Measurements from ENCODE around the gene GRIN3A. TPM values are rescaled to one million over a fixed set of nuclear protein-coding genes. Genes with fewer than 3 reads are reported as not detected.

Gene GRIN3A
- total RNA-seq, 1 experiment from 2014 or later: not detected

- Histone ChIP-seq H2AFZ (ENCODE audit: low read length) (no peak overlapping the region), H4K20me1 (ENCODE audit: insufficient read depth, low read depth, low read length) (no peaks in the 10 kb centered on the region), H3K9me3 (ENCODE audit: low read length) (no peaks in the 10 kb centered on the region), H3K4me2 (ENCODE audit: low read depth, low read length, poor library complexity, severe bottlenecking) (no peak overlapping the region), H3K79me2 (ENCODE audit: low read length) (no peaks in the 10 kb centered on the region), H3K9me2 (replicated peaks; ENCODE audit: insufficient read depth, low read length) (no peaks in the 10 kb centered on the region), H3K9ac (ENCODE audit: low read length) (no peak overlapping the region), H3K27me3 (ENCODE audit: low read length) (no peaks in the 10 kb centered on the region), H3K36me3 (ENCODE audit: insufficient read depth, low read length) (no peaks in the 10 kb centered on the region), H3K27ac (ENCODE audit: low read length) (no peak overlapping the region), H3K4me1 (ENCODE audit: low read length) (no peaks in the 10 kb centered on the region), H3K4me3 (ENCODE audit: low read length) (no peak overlapping the region)
- DNase-seq: peak; percentile 78
Observed at GRCh38 chr9:101711330-101711941, 27.0 kb downstream of the GRIN3A start.

- H3K9me2 ChIP-seq (replicated peaks; ENCODE audit: insufficient read depth, low read length): no peaks in the 10 kb centered on the region
- no peaks in the 10 kb centered on the region for H3K79me2 ChIP-seq (ENCODE audit: low read length)
- no peaks in the 10 kb centered on the region for H3K4me1 ChIP-seq (ENCODE audit: low read length)
- no peak overlapping the region for H3K4me2 ChIP-seq (ENCODE audit: low read depth, low read length, poor library complexity, severe bottlenecking)
- no peak for DNase-seq
- H3K9ac ChIP-seq (ENCODE audit: low read length): no peak overlapping the region
- H2AFZ ChIP-seq (ENCODE audit: low read length): no peak overlapping the region
- no peaks in the 10 kb centered on the region for H3K36me3 ChIP-seq (ENCODE audit: insufficient read depth, low read length)
- no peaks in the 10 kb centered on the region for H3K27me3 ChIP-seq (ENCODE audit: low read length)
- H3K27ac ChIP-seq (ENCODE audit: low read length): no peak overlapping the region
- H4K20me1 ChIP-seq (ENCODE audit: insufficient read depth, low read depth, low read length): no peaks in the 10 kb centered on the region
- H3K9me3 ChIP-seq (ENCODE audit: low read length): no peaks in the 10 kb centered on the region
- H3K4me3 ChIP-seq (ENCODE audit: low read length): no peak overlapping the region
Observed at GRCh38 chr9:101708855-101709254, 29.6 kb downstream of the GRIN3A start.

- Histone ChIP-seq H3K79me2 (ENCODE audit: low read length) (no peaks in the 10 kb centered on the region), H3K27ac (ENCODE audit: low read length) (no peak overlapping the region), H3K4me1 (ENCODE audit: low read length) (no peaks in the 10 kb centered on the region), H3K4me2 (ENCODE audit: low read depth, low read length, poor library complexity, severe bottlenecking) (no peak overlapping the region), H3K36me3 (ENCODE audit: insufficient read depth, low read length) (no peaks in the 10 kb centered on the region), H3K9ac (ENCODE audit: low read length) (no peak overlapping the region), H3K9me2 (replicated peaks; ENCODE audit: insufficient read depth, low read length) (no peaks in the 10 kb centered on the region), H3K9me3 (ENCODE audit: low read length) (no peaks in the 10 kb centered on the region), H2AFZ (ENCODE audit: low read length) (no peak overlapping the region), H3K4me3 (ENCODE audit: low read length) (no peak overlapping the region), H4K20me1 (ENCODE audit: insufficient read depth, low read depth, low read length) (no peaks in the 10 kb centered on the region), H3K27me3 (ENCODE audit: low read length) (no peaks in the 10 kb centered on the region)
- no peak for DNase-seq
Observed at GRCh38 chr9:101707721-101708120, 30.7 kb downstream of the GRIN3A start.

- Histone ChIP-seq H3K4me1 (ENCODE audit: low read length) (no peaks in the 10 kb centered on the region), H3K36me3 (ENCODE audit: insufficient read depth, low read length) (no peaks in the 10 kb centered on the region), H3K9ac (ENCODE audit: low read length) (no peak overlapping the region), H2AFZ (ENCODE audit: low read length) (no peak overlapping the region), H3K27ac (ENCODE audit: low read length) (no peak overlapping the region), H3K79me2 (ENCODE audit: low read length) (no peaks in the 10 kb centered on the region), H3K9me3 (ENCODE audit: low read length) (no peaks in the 10 kb centered on the region), H3K9me2 (replicated peaks; ENCODE audit: insufficient read depth, low read length) (no peaks in the 10 kb centered on the region), H4K20me1 (ENCODE audit: insufficient read depth, low read depth, low read length) (no peaks in the 10 kb centered on the region), H3K4me2 (ENCODE audit: low read depth, low read length, poor library complexity, severe bottlenecking) (no peak overlapping the region), H3K27me3 (ENCODE audit: low read length) (no peaks in the 10 kb centered on the region), H3K4me3 (ENCODE audit: low read length) (no peak overlapping the region)
- no peak for DNase-seq
Observed at GRCh38 chr9:101706997-101707396, 31.4 kb downstream of the GRIN3A start.

GRCh38 chr9:101706261-101706798 is 32.1 kb downstream of the GRIN3A start:
- Histone ChIP-seq H3K36me3 (ENCODE audit: insufficient read depth, low read length) (no peaks in the 10 kb centered on the region), H3K4me3 (ENCODE audit: low read length) (no peak overlapping the region), H2AFZ (ENCODE audit: low read length) (no peak overlapping the region), H3K27ac (ENCODE audit: low read length) (no peak overlapping the region), H4K20me1 (ENCODE audit: insufficient read depth, low read depth, low read length) (no peaks in the 10 kb centered on the region), H3K4me2 (ENCODE audit: low read depth, low read length, poor library complexity, severe bottlenecking) (no peak overlapping the region), H3K79me2 (ENCODE audit: low read length) (no peaks in the 10 kb centered on the region), H3K27me3 (ENCODE audit: low read length) (no peaks in the 10 kb centered on the region), H3K4me1 (ENCODE audit: low read length) (no peaks in the 10 kb centered on the region), H3K9ac (ENCODE audit: low read length) (no peak overlapping the region), H3K9me3 (ENCODE audit: low read length) (no peaks in the 10 kb centered on the region), H3K9me2 (replicated peaks; ENCODE audit: insufficient read depth, low read length) (no peaks in the 10 kb centered on the region)
- DNase-seq: no peak

GRCh38 chr9:101705135-101705661 is 33.2 kb downstream of the GRIN3A start:
- Histone ChIP-seq H3K9me3 (ENCODE audit: low read length) (no peaks in the 10 kb centered on the region), H3K4me3 (ENCODE audit: low read length) (no peak overlapping the region), H3K79me2 (ENCODE audit: low read length) (no peaks in the 10 kb centered on the region), H3K27ac (ENCODE audit: low read length) (no peak overlapping the region), H2AFZ (ENCODE audit: low read length) (no peak overlapping the region), H4K20me1 (ENCODE audit: insufficient read depth, low read depth, low read length) (no peaks in the 10 kb centered on the region), H3K27me3 (ENCODE audit: low read length) (no peaks in the 10 kb centered on the region), H3K4me1 (ENCODE audit: low read length) (no peaks in the 10 kb centered on the region), H3K9ac (ENCODE audit: low read length) (no peak overlapping the region), H3K4me2 (ENCODE audit: low read depth, low read length, poor library complexity, severe bottlenecking) (no peak overlapping the region), H3K36me3 (ENCODE audit: insufficient read depth, low read length) (no peaks in the 10 kb centered on the region), H3K9me2 (replicated peaks; ENCODE audit: insufficient read depth, low read length) (no peaks in the 10 kb centered on the region)
- DNase-seq: no peak

- no peaks in the 10 kb centered on the region for H4K20me1 ChIP-seq (ENCODE audit: insufficient read depth, low read depth, low read length)
- no peaks in the 10 kb centered on the region for H3K4me1 ChIP-seq (ENCODE audit: low read length)
- 0 out of 2 replicates have a peak, but pooled peaks cover under 1% of the 10 kb centered on the region for H3K27me3 ChIP-seq (ENCODE audit: low read length)
- H3K9ac ChIP-seq (ENCODE audit: low read length): no peak overlapping the region
- H3K9me2 ChIP-seq (replicated peaks; ENCODE audit: insufficient read depth, low read length): no peaks in the 10 kb centered on the region
- H3K4me3 ChIP-seq (ENCODE audit: low read length): no peak overlapping the region
- H3K79me2 ChIP-seq (ENCODE audit: low read length): no peaks in the 10 kb centered on the region
- H3K4me2 ChIP-seq (ENCODE audit: low read depth, low read length, poor library complexity, severe bottlenecking): no peak overlapping the region
- H2AFZ ChIP-seq (ENCODE audit: low read length): no peak overlapping the region
- H3K36me3 ChIP-seq (ENCODE audit: insufficient read depth, low read length): no peaks in the 10 kb centered on the region
- no peak overlapping the region for H3K27ac ChIP-seq (ENCODE audit: low read length)
- no peaks in the 10 kb centered on the region for H3K9me3 ChIP-seq (ENCODE audit: low read length)
- DNase-seq: no peak
Observed at GRCh38 chr9:101702257-101702656, 36.2 kb downstream of the GRIN3A start.

GRCh38 chr9:101693546-101694336 is 44.7 kb downstream of the GRIN3A start:
- Histone ChIP-seq H3K27ac (ENCODE audit: low read length) (no peak overlapping the region), H2AFZ (ENCODE audit: low read length) (no peak overlapping the region), H3K4me3 (ENCODE audit: low read length) (no peak overlapping the region), H3K9me3 (ENCODE audit: low read length) (no peaks in the 10 kb centered on the region), H3K27me3 (ENCODE audit: low read length) (0 out of 2 replicates have a peak, but pooled peaks cover 3% of the 10 kb centered on the region), H4K20me1 (ENCODE audit: insufficient read depth, low read depth, low read length) (no peaks in the 10 kb centered on the region), H3K4me2 (ENCODE audit: low read depth, low read length, poor library complexity, severe bottlenecking) (no peak overlapping the region), H3K4me1 (ENCODE audit: low read length) (no peaks in the 10 kb centered on the region), H3K9ac (ENCODE audit: low read length) (no peak overlapping the region), H3K79me2 (ENCODE audit: low read length) (no peaks in the 10 kb centered on the region), H3K36me3 (ENCODE audit: insufficient read depth, low read length) (no peaks in the 10 kb centered on the region), H3K9me2 (replicated peaks; ENCODE audit: insufficient read depth, low read length) (no peaks in the 10 kb centered on the region)
- DNase-seq: no peak
